Astrocyte (in vitro differentiated cells and primary cell): ENCODE results near the gene TNNC2.
"Not testable (repeated sequence)": the region's sequence is repeated elsewhere in the genome, so short reads cannot be mapped to it uniquely, and the experiment has no call there.

Experiments used
- EZH2 ChIP-seq: IDR thresholded peaks from 2 replicates; pipeline ENCODE4 v1.6.1; 2012; ENCODE audit warnings: mild to moderate bottlenecking, low read length, inconsistent platforms; ENCODE audit not compliant: insufficient read depth
- TF ChIP-seq, protein P1 (sequence below): IDR thresholded peaks from 2 replicates; pipeline ENCODE4 v1.5.1; 2011; ENCODE audit warnings: low read depth, mild to moderate bottlenecking, inconsistent platforms, low read length, moderate library complexity; ENCODE audit not compliant: insufficient read depth

DNA sequence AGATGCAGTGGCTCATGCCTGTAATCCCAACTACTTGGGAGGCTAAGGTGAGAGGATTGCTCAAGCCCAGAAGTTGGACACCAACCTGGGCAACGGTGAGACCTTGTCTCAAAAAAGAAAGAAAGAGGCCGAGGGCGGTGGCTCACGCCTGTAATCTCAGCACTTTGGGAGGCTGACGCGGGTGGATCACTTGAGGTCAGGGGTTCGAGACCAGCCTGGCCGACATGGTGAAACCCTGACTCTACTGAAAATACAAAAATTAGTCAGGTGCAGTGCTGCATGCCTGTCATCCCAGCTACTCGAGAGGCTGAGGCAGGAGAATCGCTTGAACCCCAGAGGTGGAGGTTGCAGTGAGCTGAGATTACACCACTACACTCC is 47.0 kb upstream of the TNNC2 start:
- TF ChIP-seq, protein P1, sequence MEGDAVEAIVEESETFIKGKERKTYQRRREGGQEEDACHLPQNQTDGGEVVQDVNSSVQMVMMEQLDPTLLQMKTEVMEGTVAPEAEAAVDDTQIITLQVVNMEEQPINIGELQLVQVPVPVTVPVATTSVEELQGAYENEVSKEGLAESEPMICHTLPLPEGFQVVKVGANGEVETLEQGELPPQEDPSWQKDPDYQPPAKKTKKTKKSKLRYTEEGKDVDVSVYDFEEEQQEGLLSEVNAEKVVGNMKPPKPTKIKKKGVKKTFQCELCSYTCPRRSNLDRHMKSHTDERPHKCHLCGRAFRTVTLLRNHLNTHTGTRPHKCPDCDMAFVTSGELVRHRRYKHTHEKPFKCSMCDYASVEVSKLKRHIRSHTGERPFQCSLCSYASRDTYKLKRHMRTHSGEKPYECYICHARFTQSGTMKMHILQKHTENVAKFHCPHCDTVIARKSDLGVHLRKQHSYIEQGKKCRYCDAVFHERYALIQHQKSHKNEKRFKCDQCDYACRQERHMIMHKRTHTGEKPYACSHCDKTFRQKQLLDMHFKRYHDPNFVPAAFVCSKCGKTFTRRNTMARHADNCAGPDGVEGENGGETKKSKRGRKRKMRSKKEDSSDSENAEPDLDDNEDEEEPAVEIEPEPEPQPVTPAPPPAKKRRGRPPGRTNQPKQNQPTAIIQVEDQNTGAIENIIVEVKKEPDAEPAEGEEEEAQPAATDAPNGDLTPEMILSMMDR: not testable (repeated sequence)
- TF ChIP-seq EZH2: not testable (repeated sequence)
